ENCODE results near the gene TSGA10. TPM values are rescaled to one million over a fixed set of nuclear protein-coding genes. Genes with fewer than 3 reads are reported as not detected.

Gene TSGA10
- total and polyA plus RNA-seq, 8 donors: 3.5 to 10.1 (median 6.5) TPM

DNA sequence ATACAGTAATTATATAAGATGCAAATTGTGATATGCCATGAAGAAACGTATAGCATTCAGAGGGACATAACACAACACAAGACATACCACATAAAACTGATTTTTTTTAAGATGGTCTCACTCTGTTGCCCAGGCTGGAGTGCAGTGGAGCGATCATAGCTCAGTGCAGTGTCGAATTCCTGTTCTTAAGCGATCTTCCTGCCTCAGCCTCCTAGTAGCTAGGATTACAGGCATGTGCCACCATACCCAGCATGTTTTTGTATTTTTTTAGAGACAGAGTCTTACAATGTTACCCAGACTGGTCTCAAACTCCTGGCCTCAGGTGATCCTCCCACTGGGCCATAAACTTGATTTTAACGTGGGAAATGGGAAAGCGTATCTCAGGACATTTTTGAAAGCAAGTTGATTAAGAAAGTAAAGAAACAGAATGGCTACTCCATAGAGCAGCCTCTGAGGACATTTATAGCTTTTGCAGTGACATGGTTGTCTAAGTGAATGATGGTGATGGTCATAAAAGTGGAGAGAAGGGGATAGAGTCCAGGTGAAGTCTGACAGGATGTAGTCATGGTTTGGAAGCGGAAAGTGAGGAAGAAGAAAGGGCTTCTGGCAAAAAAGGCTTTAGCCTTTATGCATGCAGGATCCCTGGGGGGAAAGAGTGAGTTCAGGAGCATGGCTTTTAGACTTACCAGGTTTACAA, 2.4 kb downstream of the TSGA10 start:
- H3K4me3 ChIP-seq: no peak overlapping the region
- WGBS, 2 donors: 91 to 93% methylated on average over 7 of the region's 7 CpGs
- DNase-seq (no peak), FAIRE-seq (no peak), ATAC-seq (no peak)
- H3K4me1 ChIP-seq: peaks cover 0 to 5% (median 4%) of the 10 kb centered on the region in 3 donors
- intact Hi-C loops (cut with DNase I): no loop called here
- H3K27me3 ChIP-seq: no peaks in the 10 kb centered on the region
- no peak for TF ChIP-seq CTCF (IDR thresholded peaks at IDR 0.05)
- H3K9me3 ChIP-seq: no peaks in the 10 kb centered on the region
- no peaks in the 10 kb centered on the region for H3K36me3 ChIP-seq
- no peak overlapping the region for H3K27ac ChIP-seq

GRCh38 chr2:99150706-99151105, 4.0 kb downstream of the TSGA10 start:
- H3K4me3 ChIP-seq: no peak overlapping the region
- WGBS, 2 donors: 92 to 93% methylated on average over 1 of the region's 1 CpG
- ATAC-seq: no peak
- TF ChIP-seq CTCF (IDR thresholded peaks at IDR 0.05): no peak
- H3K36me3 ChIP-seq: no peaks in the 10 kb centered on the region
- H3K4me1 ChIP-seq: peaks cover 0 to 5% (median under 1%) of the 10 kb centered on the region in 3 donors
- H3K27me3 ChIP-seq: no peaks in the 10 kb centered on the region
- FAIRE-seq: no peak
- no peak overlapping the region for H3K27ac ChIP-seq
- DNase-seq: no peak
- H3K9me3 ChIP-seq: no peaks in the 10 kb centered on the region
- intact Hi-C loops (cut with DNase I): no loop called here

DNA sequence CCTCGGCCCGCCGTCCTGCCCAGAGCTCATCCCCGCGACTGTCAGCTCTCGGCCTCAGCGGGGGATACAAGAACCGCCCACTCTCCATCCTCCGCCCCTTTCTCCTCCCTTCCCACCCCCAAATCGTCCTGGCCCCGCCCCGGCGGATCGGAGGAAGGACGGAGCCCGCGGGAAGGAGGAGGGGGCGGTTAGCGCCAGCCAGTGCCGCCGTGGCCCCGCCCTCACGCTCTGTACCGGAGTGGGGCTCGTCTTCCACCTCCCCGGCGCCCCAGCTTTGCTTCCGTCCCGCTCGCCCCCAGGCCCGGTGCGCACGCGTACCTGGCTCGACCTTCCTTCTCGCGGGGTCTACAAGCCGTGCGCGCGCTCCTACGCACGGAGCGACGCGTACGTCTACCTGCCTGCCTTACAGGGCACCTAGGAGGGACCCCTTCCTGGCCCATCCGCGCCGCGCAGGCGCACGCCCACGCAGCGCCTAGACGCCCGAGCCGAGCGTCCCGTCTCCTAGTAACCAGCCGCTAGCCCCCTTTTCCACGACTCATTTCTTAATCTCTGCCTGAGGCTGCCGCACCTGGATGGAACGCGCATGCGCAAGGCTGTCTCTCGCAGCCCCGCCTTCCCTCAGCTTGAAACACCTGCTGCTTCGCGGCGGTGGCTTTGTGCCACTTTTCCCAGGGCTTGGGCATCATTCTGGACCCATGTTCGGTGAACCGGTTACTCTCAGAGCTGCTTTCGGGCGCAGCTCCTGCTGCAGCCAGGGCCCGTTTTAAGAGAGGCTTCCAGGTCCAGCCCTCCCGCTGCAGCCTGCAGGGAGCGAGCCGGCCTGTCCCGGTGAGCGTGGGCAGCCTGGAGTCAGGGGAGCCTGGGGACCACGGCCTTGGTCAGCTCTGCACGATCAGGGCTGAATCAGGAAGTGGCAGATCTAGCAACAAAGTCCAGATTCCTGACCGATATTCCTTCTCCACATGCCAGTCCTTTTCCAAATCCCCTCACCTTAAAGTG, 13.3 kb downstream of the TSGA10 start, which contains the start of gene C2orf15:
Gene C2orf15 (plus strand): TSS at position 598 of the 999 bp plus-strand sequence. CDS start 8,852 bp downstream, outside the sequence.
- H3K36me3 ChIP-seq: no peaks in the 10 kb centered on the region
- H3K9me3 ChIP-seq: no peaks in the 10 kb centered on the region
- DNase-seq (peak; percentile 94 to 98 (median 97)), FAIRE-seq (no peak), ATAC-seq (peak; percentile 93 to 97 (median 94))
- peak within 1 kb of the TSS; percentile 83 to 94 (median 88) for H3K27ac ChIP-seq
- H3K27me3 ChIP-seq: no peaks in the 10 kb centered on the region
- intact Hi-C loops (cut with DNase I): no loop called here
- WGBS, 2 donors: 0 to 1% methylated on average over 68 to 84 of the region's 84 CpGs
- peaks cover 0 to 15% (median 6%) of the 10 kb centered on the region in 3 donors for H3K4me1 ChIP-seq
- TF ChIP-seq CTCF (IDR thresholded peaks at IDR 0.05): no peak
- peak within 1 kb of the TSS; percentile 68 to 96 (median 84) for H3K4me3 ChIP-seq

DNA sequence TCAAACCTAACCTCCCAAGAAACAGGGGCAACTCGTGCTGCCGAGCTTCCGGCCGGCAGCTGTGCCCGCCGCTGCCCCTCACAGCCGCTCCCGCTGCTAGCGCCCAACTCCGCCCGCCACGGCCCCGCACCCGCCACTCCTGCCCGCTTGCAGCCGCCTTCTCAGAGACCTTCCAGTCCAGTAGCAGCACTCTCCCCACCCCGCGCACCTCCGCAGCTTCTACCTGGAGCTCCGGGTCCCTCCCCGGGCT, 14.0 kb downstream of the TSGA10 start:
- no peaks in the 10 kb centered on the region for H3K36me3 ChIP-seq
- H3K9me3 ChIP-seq: no peaks in the 10 kb centered on the region
- DNase-seq (no peak), FAIRE-seq (no peak), ATAC-seq (peak; percentile 52 to 61 (median 55))
- intact Hi-C loops (cut with DNase I): no loop called here
- TF ChIP-seq CTCF (IDR thresholded peaks at IDR 0.05): no peak
- 0% methylated on average over 18 to 21 of the region's 21 CpGs for WGBS, 2 donors
- H3K27me3 ChIP-seq: no peaks in the 10 kb centered on the region
- H3K4me1 ChIP-seq: peaks cover 0 to 15% (median 6%) of the 10 kb centered on the region in 3 donors
- peak overlapping the region; percentile 83 to 94 (median 88) for H3K27ac ChIP-seq
- peak overlapping the region; percentile 68 to 96 (median 84) for H3K4me3 ChIP-seq
